Tibial nerve (tissue), 4 donors: Measurements from ENCODE around the gene ITSN2. TPM values are rescaled to one million over a fixed set of nuclear protein-coding genes. Genes with fewer than 3 reads are reported as not detected.

Experiments used
- DNase-seq, 2 donors: peaks; one replicate each; pipeline ENCODE4 v3.0.0-alpha.2; 2019; ENCODE audit warnings: low spot score in 2 of 2
- H3K27ac ChIP-seq, 4 donors: fragments of 200-600 bp; sonication (generic) in 3 of 4; one replicate each; pipeline ENCODE4 v1.5.1; 2017 to 2019; ENCODE audit warnings: mild to moderate bottlenecking in 1 of 4
- H3K27me3 ChIP-seq, 2 donors: fragments of 200-600 bp; sonication (generic) in 1 of 2; one replicate each; pipeline versions ENCODE4 v1.5.1 to v1.6.0; 2017 to 2019
- H3K36me3 ChIP-seq, 3 donors: fragments of 200-600 bp; sonication (generic); one replicate each; pipeline ENCODE4 v1.5.1; 2018 to 2019
- H3K4me1 ChIP-seq, 4 donors: fragments of 200-600 bp; sonication (generic) in 3 of 4; one replicate each; pipeline ENCODE4 v1.5.1; 2017 to 2019
- H3K4me3 ChIP-seq, 4 donors: fragments of 200-600 bp; sonication (generic) in 3 of 4; one replicate each; pipeline ENCODE4 v1.5.1; 2017 to 2019; ENCODE audit warnings: mild to moderate bottlenecking in 1 of 4, moderate library complexity in 1 of 4
- H3K9me3 ChIP-seq, 4 donors: fragments of 200-600 bp; sonication (generic) in 3 of 4; one replicate each; pipeline ENCODE4 v1.5.1; 2017 to 2019
- EP300 ChIP-seq, 2 donors: sonication (generic); formaldehyde crosslinking; IDR thresholded peaks; one replicate each; pipeline ENCODE4 v1.6.1; 2017; ENCODE audit warnings: antibody characterized with exemption in 2 of 2, mild to moderate bottlenecking in 1 of 2
- POLR2A ChIP-seq, 2 donors: fragments of 450-650 bp; IDR thresholded peaks; one replicate each; pipeline ENCODE4 v1.6.1; 2017; ENCODE audit warnings: antibody characterized with exemption in 2 of 2, mild to moderate bottlenecking in 2 of 2, moderate library complexity in 2 of 2
- WGBS, 2 donors: methylation state at CpG; one replicate each; pipeline ENCODE4 v1.1.5; 2018; 5-methylcytosine and 5-hydroxymethylcytosine counted together
- total RNA-seq, 4 donors: library from RNA; depleted of rRNA; stranded (reverse); fragments of >200 nt; gene quantifications; one replicate each; pipeline ENCODE4 v1.1.0, GENCODE V29; 2016
- TF ChIP-seq, protein P1 (sequence below), 5 experiments: fragments of 200-600 bp in 3 of 5; fragments of 450-650 bp in 2 of 5; sonication (generic) in 3 of 5; IDR thresholded peaks; one replicate each; pipeline ENCODE4 v1.5.1; 2016 to 2019; ENCODE audit warnings: antibody characterized with exemption in 5 of 5, mild to moderate bottlenecking in 3 of 5, moderate library complexity in 2 of 5

Gene ITSN2
- total RNA-seq, 4 donors from 2014 or later: 47.3 to 54.2 (median 48.7) TPM

DNA sequence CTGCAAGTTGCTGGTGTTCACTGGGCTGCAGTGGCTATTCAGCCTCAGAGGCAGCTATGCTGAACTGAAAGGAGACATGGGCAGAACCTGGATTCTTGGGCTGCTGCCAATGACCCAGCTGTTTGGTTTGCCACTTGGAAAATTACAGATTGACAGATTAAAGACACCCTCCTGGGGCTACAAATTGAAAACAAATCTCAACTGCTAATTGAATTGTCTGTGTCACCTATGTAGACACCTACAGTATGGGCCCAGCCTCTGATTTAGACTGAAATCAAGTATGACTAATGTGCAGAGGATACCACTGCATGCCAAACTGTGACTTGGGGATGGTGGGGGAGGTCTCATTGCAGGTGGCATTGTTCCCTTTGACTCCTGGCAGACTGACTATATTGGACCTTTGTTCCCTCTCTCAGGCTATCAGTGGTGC lies 42.8 kb downstream of the ITSN2 start:
- H3K27ac ChIP-seq: no peak overlapping the region
- no peak overlapping the region for H3K4me3 ChIP-seq
- H3K4me1 ChIP-seq: peaks cover 0 to 19% (median 0%) of the 10 kb centered on the region in 4 donors
- no peaks in the 10 kb centered on the region for H3K27me3 ChIP-seq
- no peaks in the 10 kb centered on the region for H3K36me3 ChIP-seq
- no peaks in the 10 kb centered on the region for H3K9me3 ChIP-seq
- TF ChIP-seq EP300 (IDR thresholded peaks at IDR 0.05) (no peak), POLR2A (IDR thresholded peaks at IDR 0.05) (no peak)
- TF ChIP-seq, protein P1, sequence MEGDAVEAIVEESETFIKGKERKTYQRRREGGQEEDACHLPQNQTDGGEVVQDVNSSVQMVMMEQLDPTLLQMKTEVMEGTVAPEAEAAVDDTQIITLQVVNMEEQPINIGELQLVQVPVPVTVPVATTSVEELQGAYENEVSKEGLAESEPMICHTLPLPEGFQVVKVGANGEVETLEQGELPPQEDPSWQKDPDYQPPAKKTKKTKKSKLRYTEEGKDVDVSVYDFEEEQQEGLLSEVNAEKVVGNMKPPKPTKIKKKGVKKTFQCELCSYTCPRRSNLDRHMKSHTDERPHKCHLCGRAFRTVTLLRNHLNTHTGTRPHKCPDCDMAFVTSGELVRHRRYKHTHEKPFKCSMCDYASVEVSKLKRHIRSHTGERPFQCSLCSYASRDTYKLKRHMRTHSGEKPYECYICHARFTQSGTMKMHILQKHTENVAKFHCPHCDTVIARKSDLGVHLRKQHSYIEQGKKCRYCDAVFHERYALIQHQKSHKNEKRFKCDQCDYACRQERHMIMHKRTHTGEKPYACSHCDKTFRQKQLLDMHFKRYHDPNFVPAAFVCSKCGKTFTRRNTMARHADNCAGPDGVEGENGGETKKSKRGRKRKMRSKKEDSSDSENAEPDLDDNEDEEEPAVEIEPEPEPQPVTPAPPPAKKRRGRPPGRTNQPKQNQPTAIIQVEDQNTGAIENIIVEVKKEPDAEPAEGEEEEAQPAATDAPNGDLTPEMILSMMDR (IDR thresholded peaks at IDR 0.05): no peak
- no peak for DNase-seq

DNA sequence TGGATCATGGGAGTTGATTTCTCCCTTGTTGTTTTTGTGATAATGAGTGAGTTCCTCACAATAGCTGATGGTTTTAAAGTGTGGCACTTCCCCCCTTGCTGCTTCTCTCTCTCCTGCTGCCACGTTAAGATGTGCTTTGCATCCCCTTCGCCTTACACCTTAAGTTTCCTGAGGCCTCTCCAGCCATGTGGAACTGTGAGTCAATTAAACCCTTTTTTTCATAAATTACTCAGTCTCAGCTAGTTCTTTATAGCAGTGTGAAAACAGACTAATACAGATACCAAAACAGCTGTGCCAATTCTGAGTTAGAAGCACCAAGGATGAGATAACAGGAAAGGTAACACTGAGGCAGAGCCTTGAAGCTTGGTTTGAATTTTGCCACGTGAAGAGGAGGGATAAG lies 44.7 kb downstream of the ITSN2 start:
- Histone ChIP-seq H3K27me3 (no peaks in the 10 kb centered on the region), H3K4me1 (peaks cover 0 to 20% (median 0%) of the 10 kb centered on the region in 4 donors), H3K27ac (no peak overlapping the region), H3K4me3 (no peak overlapping the region), H3K9me3 (no peaks in the 10 kb centered on the region), H3K36me3 (peaks cover 0 to 6% (median 5%) of the 10 kb centered on the region in 3 donors)
- TF ChIP-seq POLR2A (IDR thresholded peaks at IDR 0.05) (no peak), EP300 (IDR thresholded peaks at IDR 0.05) (no peak)
- TF ChIP-seq, protein P1 (IDR thresholded peaks at IDR 0.05): no peak
- DNase-seq: no peak
- 80 to 91% methylated on average over 3 of the region's 3 CpGs for WGBS, 2 donors

DNA sequence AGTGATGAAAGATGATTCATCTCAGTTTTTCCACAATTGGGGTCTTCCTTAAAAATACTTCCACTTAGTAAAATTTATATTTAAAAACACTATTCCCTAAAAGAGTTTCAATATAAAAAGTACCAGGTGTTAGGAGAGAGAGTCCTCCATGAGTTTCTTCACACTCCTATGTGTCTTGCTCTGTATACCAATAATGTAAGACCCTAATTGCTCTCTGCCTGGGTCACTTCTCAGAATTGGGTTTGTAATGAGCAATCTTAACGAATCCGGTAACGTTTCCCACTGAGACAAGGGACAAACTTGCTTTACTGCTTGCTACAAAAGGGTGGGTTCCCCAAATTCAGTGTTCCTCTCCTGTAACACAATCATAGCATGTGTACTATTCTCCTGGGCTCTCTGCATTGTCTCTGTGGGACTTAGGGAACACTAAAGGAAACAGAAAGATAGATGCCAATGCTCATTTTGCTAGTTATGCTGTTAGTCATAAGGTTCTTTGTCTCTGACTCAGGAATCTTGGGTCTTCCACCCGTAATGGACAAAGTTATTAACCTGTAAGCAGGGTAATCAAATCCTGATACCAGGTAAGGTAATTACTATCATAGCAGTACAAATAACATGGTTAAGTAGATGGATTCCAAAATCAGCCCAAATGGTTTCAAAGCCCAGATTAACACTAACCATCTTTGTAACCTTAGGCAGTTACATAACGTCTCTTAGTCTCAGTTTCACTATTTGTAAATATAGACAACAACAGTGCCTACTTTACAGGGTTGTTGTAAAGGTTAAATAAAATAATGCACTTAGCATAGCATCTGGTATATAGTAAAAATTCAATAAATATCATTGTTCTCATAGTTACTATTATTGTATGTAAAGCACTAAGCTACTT lies 46.3 kb downstream of the ITSN2 start:
- Histone ChIP-seq H3K36me3 (peaks cover 0 to 22% (median 11%) of the 10 kb centered on the region in 3 donors), H3K27ac (no peak overlapping the region), H3K4me1 (peaks cover 0 to 24% (median 0%) of the 10 kb centered on the region in 4 donors), H3K4me3 (no peak overlapping the region), H3K27me3 (no peaks in the 10 kb centered on the region), H3K9me3 (no peaks in the 10 kb centered on the region)
- DNase-seq: no peak
- 85 to 87% methylated on average over 5 of the region's 5 CpGs for WGBS, 2 donors
- TF ChIP-seq, protein P1 (IDR thresholded peaks at IDR 0.05): no peak
- no peak for TF ChIP-seq POLR2A (IDR thresholded peaks at IDR 0.05)
- no peak for TF ChIP-seq EP300 (IDR thresholded peaks at IDR 0.05)

DNA sequence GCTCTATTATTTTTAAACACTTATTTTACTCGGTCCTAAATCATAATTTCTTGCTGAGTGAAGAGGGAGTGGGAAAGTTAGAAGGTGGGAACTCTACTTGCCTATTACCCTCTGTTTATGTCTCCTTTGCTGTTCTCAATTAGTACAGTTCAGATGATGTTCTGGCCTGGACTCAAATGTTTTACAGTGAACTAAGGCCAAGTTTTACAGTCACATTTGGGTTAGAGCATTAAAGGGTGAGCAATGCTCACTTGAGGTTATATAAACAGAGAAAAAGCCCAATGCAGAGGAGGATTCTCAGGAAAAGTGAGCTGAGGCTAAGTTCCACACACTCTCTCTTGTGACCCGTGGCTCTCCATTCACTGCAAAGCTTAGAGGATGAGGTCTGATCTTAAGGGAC lies 52.4 kb downstream of the ITSN2 start:
- no peak for DNase-seq
- Histone ChIP-seq H3K36me3 (peaks cover 0 to 53% (median 15%) of the 10 kb centered on the region in 3 donors), H3K4me1 (peaks cover 0 to 25% (median 3%) of the 10 kb centered on the region in 4 donors), H3K27ac (no peak overlapping the region), H3K4me3 (no peak overlapping the region), H3K9me3 (no peaks in the 10 kb centered on the region), H3K27me3 (no peaks in the 10 kb centered on the region)
- 62 to 70% methylated on average over 2 of the region's 2 CpGs for WGBS, 2 donors
- TF ChIP-seq, protein P1 (IDR thresholded peaks at IDR 0.05): no peak
- TF ChIP-seq EP300 (IDR thresholded peaks at IDR 0.05) (no peak), POLR2A (IDR thresholded peaks at IDR 0.05) (no peak)

DNA sequence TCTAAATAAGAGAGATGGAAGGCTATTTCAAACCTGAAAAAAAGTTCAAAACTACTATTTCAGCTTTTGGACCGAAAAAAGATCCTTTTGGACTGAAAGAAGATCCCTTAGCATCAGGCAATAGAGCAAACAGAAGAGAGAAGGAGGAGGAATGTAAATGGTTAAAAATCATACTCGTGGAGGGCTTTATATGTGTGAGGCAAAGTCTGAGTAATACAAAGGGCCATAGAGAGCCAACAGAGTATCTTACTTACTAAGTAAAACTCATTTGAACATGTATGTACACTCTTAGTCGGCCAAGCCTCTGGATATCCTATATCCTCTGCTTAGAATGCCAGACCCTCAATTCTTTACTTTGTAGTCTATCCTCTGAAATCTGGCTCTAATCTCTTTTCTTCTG lies 55.7 kb downstream of the ITSN2 start:
- DNase-seq: no peak
- H3K4me1 ChIP-seq: peaks cover 0 to 20% (median 3%) of the 10 kb centered on the region in 4 donors
- 35 to 41% methylated on average over 3 of the region's 3 CpGs for WGBS, 2 donors
- TF ChIP-seq EP300 (IDR thresholded peaks at IDR 0.05) (no peak), POLR2A (IDR thresholded peaks at IDR 0.05) (no peak)
- TF ChIP-seq, protein P1 (IDR thresholded peaks at IDR 0.05): no peak
- H3K9me3 ChIP-seq: no peaks in the 10 kb centered on the region
- peaks cover 0 to 64% (median 24%) of the 10 kb centered on the region in 3 donors for H3K36me3 ChIP-seq
- H3K27ac ChIP-seq: peak overlapping the region in 3 of 4 donors; percentile 34 to 80 (median 72)
- no peak overlapping the region for H3K4me3 ChIP-seq
- no peaks in the 10 kb centered on the region for H3K27me3 ChIP-seq
